Mucosa of gallbladder (tissue), 1 donor: ENCODE measurements around the gene PKNOX2. TPM values are rescaled to one million over a fixed set of nuclear protein-coding genes. Genes with fewer than 3 reads are reported as not detected.

Experiments used
- DNase-seq: peaks from one replicate; pipeline ENCODE4 v3.0.0-alpha.2; 2020; ENCODE audit warnings: low spot score
- total RNA-seq: library from RNA; stranded (reverse); gene quantifications from one replicate; pipeline ENCODE4 v1.2.1, GENCODE V29; 2021
- donor health status: DM: no; HTN: no; CAD: no.

Gene PKNOX2
- total RNA-seq, 1 donor from 2014 or later = 5.1 TPM

GRCh38 chr11:125262194-125262829 is 97.8 kb downstream of the PKNOX2 start:
- DNase-seq = no peak

GRCh38 chr11:125262830-125263218 is 98.3 kb downstream of the PKNOX2 start:
- DNase-seq = no peak

DNA sequence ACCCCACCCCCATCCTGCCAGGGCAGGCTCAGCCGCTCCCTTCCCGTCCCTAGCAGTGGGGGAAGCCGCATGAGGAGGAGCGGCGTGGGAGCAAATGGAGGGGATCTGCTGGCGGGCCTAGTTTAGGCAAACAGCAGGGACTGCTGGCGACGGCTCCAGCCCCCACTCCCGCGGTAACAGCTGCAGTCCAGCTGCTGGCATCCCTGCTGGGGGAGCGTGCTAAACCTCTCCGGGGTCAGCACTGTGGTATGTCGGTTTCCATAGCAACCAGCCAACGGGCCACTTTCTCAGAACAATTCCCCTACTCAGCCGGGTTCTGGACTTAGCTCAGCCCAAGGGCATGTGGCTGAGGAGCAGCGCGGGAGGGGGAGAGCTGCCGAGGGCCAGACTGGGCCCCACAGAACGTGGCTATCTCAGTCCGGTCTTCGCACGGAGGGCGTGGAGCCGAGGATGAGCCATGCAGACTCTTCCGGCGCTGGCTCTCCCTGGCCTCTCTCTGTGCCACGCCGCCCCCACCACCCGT is 98.8 kb downstream of the PKNOX2 start:
- DNase-seq = peak; percentile 71

DNA sequence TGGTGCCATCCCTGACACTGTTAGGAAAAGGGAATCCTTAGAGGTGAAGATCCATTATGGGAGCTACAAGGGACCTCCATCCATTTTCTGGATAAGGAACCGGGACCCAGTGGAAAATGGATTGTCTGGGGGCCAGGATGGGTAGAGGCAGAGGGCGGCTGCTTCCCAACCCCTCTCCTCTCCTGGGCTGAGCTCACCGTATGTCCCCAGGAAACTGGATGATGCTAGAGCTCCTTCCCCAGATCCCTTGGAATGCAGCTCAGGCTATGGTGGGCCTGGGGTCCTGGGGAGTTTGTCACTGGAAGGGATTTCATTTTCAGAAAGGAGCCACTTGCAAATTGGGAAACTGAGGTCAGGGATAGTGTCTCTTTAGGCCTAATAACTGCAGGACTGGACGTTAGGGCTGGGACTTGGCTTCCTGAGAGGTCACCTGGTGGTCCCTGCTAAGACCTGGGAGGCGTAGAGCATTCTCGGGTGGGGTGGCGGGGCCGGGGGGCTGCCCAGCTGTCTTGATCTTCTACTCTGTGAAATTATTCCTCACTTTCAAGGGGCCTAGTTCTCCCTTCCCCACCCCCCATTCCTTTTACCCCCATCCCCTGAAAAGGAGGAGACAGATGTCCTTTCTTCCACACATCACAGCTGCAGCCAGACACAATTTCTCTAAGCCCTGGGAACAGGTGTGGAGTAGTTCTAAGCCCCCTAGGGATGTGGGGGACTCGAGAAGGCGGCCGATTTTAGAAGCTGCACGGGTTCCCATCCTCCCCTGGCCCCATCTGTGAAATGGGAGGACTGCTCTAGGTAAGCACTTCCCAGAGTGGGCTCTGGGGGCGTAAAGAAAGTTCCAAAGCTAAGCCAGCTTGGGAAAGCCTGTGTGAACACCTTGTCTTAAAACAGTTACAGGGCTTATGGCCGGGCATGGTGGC is 99.8 kb downstream of the PKNOX2 start:
- no peak for DNase-seq

DNA sequence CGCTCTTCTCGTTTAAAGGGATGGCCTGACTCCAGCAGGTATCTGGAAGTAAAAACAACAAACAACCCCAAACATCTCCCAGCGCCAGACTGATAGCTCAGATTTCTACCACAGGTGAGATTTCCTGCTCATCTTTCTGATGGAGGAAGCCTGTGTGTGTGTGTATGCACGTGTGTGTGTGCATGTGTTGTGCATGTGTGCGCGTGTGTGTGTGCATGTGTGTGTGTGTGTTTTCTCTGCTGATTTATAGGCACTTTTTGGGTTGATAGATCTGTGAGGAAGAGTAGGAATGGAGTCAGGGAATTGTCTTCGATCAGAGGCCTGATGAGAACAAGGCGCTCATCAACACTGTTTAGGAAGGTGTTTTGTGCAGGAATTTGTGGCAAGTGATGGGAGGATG is 103.0 kb downstream of the PKNOX2 start:
- DNase-seq = no peak

DNA sequence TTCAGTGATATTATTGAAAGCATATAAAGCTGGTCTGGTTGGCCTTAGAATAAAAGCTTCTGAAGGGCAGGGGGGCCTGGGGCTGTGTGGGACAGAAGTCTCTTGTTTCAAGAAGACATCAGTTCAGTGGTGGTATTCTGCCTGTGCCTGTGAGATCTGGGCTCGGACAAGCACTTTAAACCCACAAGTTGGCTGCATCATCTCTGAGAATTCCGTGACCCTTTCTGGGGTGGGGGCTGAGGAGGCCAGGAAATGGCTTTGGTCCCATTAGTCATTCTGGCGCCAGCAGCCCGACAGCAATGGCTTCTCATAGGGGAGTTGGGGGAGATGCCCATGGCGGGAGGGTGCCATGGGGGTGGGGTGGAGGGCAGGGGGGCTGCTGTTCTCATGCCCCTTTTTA is 104.1 kb downstream of the PKNOX2 start:
- no peak for DNase-seq

DNA sequence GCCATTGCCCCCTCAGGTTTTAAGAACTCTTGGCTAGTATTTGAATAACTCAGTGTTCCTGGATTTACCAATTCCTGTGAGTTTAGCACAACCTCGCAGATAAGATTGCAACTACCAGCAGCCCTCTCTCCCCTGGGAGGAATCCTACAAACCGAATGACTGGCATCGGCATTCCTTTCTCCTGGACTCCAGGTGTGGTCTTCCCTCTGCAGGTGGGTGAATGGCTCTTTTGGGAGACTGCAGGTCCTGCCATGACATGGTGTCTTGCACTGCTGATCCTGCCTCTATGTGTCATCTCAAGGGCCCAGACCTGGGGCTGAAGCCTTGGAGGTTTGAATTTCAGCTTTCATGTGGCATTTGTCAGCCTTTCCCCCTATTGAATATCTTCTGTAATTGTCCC is 105.6 kb downstream of the PKNOX2 start:
- no peak for DNase-seq

DNA sequence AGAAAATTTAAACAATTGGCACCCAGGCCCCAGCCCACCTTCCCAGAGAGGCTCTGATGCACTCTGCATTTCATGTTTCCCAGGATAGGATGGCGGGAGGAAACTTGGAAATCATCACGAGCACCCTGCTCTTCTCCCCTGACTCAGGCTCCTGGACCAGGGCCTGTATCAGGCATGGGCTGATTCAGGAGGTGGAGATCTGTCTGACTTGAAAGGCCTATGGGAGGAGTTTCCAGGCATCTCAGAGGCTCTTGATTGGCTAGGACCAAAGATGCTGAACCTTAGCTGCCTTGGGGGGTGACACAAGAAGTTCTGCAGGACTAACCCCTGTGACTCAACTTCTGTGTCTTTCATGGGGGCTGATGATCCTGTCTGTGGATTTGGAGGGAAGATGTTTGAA is 106.2 kb downstream of the PKNOX2 start:
- no peak for DNase-seq

- DNase-seq = no peak
Measured at GRCh38 chr11:125271483-125272091, 107.0 kb downstream of the PKNOX2 start.

DNA sequence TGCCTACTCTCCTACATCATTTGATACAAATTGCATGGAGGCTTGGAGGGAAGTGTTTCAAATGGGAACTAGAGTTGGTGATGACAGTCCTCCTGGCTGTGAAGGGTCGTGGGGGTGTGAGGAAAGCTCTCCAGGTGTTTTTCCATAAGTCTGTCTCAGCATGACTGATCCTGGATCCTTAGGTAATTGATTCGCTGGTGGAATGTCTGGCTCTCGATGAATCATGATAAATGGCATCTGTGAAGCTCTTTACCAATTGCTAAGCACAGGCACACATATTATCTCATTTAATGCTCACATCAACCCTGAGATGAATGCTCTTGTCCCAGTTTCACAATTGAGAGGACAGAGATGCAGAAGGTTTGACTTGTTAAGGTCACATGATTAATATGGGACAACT is 107.5 kb downstream of the PKNOX2 start:
- DNase-seq = no peak

DNA sequence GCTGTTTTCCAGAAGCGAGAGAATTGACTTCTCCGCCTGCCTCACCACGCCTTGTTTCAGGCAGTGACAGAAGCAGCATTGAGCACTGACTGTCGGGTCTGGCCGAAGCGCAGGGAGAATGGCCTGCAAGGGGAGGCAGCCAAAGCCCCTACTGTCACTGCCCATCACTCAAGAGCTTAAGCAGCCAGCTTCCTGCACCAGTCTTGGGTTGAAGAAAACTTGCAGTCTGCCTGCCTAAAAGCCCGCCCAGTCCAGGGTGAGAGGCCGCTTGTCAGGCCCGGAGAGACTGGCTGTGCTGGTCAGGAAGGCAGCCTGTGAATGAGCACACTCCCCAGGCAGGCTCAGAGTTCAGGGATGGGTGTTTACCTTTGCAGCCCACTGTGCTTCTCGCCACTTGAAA is 108.3 kb downstream of the PKNOX2 start:
- no peak for DNase-seq

DNA sequence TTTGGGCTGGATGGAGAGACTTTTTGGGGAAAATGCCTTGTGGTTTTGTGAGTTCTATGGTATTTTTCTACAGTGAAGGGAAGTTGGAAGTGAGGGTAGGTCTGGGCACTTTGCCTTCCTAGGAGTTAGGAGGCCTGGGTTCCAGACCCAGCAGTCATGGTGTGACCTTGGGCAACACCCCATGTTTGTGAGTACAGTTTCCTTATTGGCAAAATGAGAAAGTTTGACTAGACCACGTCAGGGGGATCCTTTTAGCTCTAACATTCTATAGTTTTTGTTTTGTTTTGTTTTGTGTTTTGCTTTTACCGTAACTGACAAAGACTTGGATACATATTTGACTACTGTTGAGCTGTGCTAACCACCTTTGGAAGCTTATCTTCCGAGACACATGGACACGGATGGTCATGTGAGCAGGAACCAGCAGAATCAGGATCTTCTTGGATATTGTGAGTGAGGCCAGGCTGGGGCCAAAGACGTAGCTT is 109.0 kb downstream of the PKNOX2 start:
- DNase-seq = no peak

GRCh38 chr11:125274309-125274708 is 109.8 kb downstream of the PKNOX2 start:
- DNase-seq = no peak

- DNase-seq = no peak
Measured at GRCh38 chr11:125274774-125275173, 110.2 kb downstream of the PKNOX2 start.

GRCh38 chr11:125275905-125276618 is 111.5 kb downstream of the PKNOX2 start:
- no peak for DNase-seq

- DNase-seq = no peak
Measured at GRCh38 chr11:125276619-125276976, 112.0 kb downstream of the PKNOX2 start.

DNA sequence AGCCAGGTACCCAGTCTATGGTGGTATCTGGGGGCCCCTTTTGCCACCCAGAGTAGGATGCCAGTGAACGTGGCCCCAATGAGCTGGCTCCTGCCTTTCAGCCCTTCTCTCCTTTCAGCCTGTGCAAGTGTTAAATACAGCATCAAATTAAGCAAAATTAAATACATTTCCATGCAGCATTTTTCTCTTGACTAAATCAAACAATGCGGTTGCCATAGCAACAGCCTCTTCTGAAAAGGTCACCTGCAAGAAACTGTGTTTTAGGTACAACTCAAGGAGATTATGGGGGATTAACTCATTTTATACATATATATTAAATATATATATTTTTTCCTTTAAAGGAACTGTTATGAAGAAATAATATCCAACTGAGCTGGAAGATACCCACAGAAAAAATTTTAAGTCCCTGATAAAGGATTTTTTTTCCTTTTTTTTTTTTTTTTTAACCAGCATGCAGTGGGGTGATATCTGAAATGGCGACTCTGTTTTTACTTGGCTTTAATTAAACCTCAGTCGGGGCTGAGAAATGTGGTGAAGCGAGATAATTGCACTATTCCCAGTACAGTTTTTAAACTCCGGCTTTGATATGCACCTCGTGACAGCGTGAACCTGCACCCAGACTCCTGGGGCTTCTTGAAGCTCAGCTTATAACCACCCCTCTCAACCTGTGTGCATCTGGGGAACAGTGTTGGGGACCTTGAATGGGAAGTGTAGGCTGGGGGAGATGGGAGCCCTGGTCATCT is 115.3 kb downstream of the PKNOX2 start:
- no peak for DNase-seq

DNA sequence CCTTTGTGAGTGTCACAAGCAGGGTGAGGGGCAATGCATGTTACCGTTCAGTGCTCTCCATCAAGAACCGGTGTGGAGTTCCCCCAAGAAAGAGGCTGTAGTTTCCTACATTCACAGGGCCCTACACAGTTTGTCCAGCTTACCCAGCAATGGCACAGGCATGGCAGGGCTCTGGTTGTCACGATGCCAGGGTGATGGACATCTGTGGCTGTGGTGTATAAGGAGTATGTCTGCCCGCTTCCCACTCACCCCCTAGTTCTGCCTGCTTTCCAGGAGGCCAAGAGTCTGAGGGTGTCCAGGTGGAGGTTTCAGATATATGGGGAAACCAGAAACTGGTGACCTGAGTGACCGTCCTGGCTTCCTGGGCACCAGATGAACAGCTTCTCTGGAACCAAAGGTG is 116.1 kb downstream of the PKNOX2 start:
- DNase-seq = no peak

- DNase-seq = no peak
Measured at GRCh38 chr11:125281831-125282595, 117.5 kb downstream of the PKNOX2 start.

DNA sequence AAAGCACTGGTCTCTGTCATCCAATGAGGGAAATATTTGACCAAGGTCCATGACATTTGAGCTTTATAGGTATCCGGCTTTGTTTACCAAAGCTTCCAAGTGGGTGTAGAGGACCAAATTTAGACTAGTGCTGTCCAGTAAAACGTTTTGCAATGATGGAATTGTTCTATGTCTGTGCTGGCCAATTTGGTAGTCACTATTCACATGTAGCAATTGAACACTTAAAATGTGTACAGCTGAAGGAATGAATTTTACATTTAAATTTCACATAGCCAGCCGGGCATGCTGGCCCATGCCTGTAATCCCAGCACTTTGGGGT is 118.0 kb downstream of the PKNOX2 start:
- no peak for DNase-seq
